Dendritic cell treated with granulocyte-macrophage colony-stimulating factor and Interleukin-4, amounts not matched to agents 40 ng/mL and 50 ng/mL, for 4 days (primary cell): ENCODE measurements around the gene MYOG.

Experiments
- H3K27ac Mint-ChIP-seq: one replicate; pipeline ENCODE4 v1.8.0; 2022; ENCODE audit warnings: mild to moderate bottlenecking, mixed read lengths
- H3K27me3 Mint-ChIP-seq: one replicate; pipeline ENCODE4 v1.8.0; 2022; ENCODE audit warnings: mild to moderate bottlenecking, mixed read lengths
- H3K36me3 Mint-ChIP-seq: one replicate; pipeline ENCODE4 v1.8.0; 2022; ENCODE audit warnings: low read depth, mixed read lengths
- H3K4me1 Mint-ChIP-seq: one replicate; pipeline ENCODE4 v1.8.0; 2022; ENCODE audit warnings: low read depth, mixed read lengths
- H3K4me3 Mint-ChIP-seq: one replicate; pipeline ENCODE4 v1.8.0; 2022; ENCODE audit warnings: mild to moderate bottlenecking, moderate library complexity, mixed read lengths
- H3K9me3 Mint-ChIP-seq: one replicate; pipeline ENCODE4 v1.8.0; 2022; ENCODE audit warnings: mixed read lengths
- intact Hi-C: fragments of 100-400 bp; cut with micrococcal nuclease; formaldehyde crosslinking; loops from one replicate; pipeline ENCODE4 v1.15.0; 2022

The MYOG gene

GRCh38 chr1:203036135-203036534 lies 49.7 kb downstream of the MYOG start:
- no peak overlapping the region for H3K4me3 Mint-ChIP-seq
- no peaks in the 10 kb centered on the region for H3K36me3 Mint-ChIP-seq
- intact Hi-C loops, result loop anchor here (5.0 kb wide), 1 partner anchor 81 kb away; no protein-coding TSS in a partner anchor
- peaks cover 41% of the 10 kb centered on the region for H3K27me3 Mint-ChIP-seq
- no peaks in the 10 kb centered on the region for H3K9me3 Mint-ChIP-seq
- peaks cover 30% of the 10 kb centered on the region for H3K4me1 Mint-ChIP-seq
- no peak overlapping the region for H3K27ac Mint-ChIP-seq

- Mint-ChIP-seq H3K4me3 (no peak overlapping the region), H3K9me3 (no peaks in the 10 kb centered on the region), H3K36me3 (no peaks in the 10 kb centered on the region), H3K4me1 (peaks cover 30% of the 10 kb centered on the region), H3K27ac (peak overlapping the region; percentile 45), H3K27me3 (peaks cover 38% of the 10 kb centered on the region)
- intact Hi-C loops, result loop anchor here (5.0 kb wide), 1 partner anchor 82 kb away; no protein-coding TSS in a partner anchor
These were observed 50.5 kb downstream of the MYOG start for GRCh38 chr1:203035111-203036000.

- intact Hi-C loops, result loop anchor here (5.0 kb wide), 1 partner anchor 83 kb away; no protein-coding TSS in a partner anchor
- Mint-ChIP-seq H3K4me1 (peaks cover 30% of the 10 kb centered on the region), H3K9me3 (no peaks in the 10 kb centered on the region), H3K36me3 (no peaks in the 10 kb centered on the region), H3K4me3 (no peak overlapping the region), H3K27ac (peak overlapping the region; percentile 45), H3K27me3 (peaks cover 38% of the 10 kb centered on the region)
These were observed 51.2 kb downstream of the MYOG start for GRCh38 chr1:203034422-203035110.

- H3K27ac Mint-ChIP-seq, result no peak overlapping the region
- H3K27me3 Mint-ChIP-seq, result peaks cover 33% of the 10 kb centered on the region
- H3K4me3 Mint-ChIP-seq, result no peak overlapping the region
- intact Hi-C loops, result no loop called here
- no peaks in the 10 kb centered on the region for H3K36me3 Mint-ChIP-seq
- H3K9me3 Mint-ChIP-seq, result no peaks in the 10 kb centered on the region
- H3K4me1 Mint-ChIP-seq, result peaks cover 30% of the 10 kb centered on the region
These were observed 51.9 kb downstream of the MYOG start for GRCh38 chr1:203033917-203034316.

GRCh38 chr1:203033287-203033686 lies 52.5 kb downstream of the MYOG start:
- intact Hi-C loops, result no loop called here
- H3K4me3 Mint-ChIP-seq, result no peak overlapping the region
- H3K9me3 Mint-ChIP-seq, result no peaks in the 10 kb centered on the region
- peaks cover 33% of the 10 kb centered on the region for H3K27me3 Mint-ChIP-seq
- H3K4me1 Mint-ChIP-seq, result peaks cover 28% of the 10 kb centered on the region
- no peaks in the 10 kb centered on the region for H3K36me3 Mint-ChIP-seq
- H3K27ac Mint-ChIP-seq, result no peak overlapping the region
